Endothelial cell of coronary artery (primary cell): ENCODE measurements around the gene COL6A2. TPM values are rescaled to one million over a fixed set of nuclear protein-coding genes. Genes with fewer than 3 reads are reported as not detected.

Experiments
- total RNA-seq: library from RNA; depleted of rRNA; stranded (reverse); fragments of >200 nt; gene quantifications from 2 replicates; pipeline ENCODE4 v1.2.3, GENCODE V29; 2014

COL6A2 gene
- 1.1 and 69.6 TPM in 2 replicates for total RNA-seq

GRCh38 chr21:46097336-46098293 is at the start of gene COL6A2:
COL6A2 (plus strand) TSS chr21:46098112.

DNA sequence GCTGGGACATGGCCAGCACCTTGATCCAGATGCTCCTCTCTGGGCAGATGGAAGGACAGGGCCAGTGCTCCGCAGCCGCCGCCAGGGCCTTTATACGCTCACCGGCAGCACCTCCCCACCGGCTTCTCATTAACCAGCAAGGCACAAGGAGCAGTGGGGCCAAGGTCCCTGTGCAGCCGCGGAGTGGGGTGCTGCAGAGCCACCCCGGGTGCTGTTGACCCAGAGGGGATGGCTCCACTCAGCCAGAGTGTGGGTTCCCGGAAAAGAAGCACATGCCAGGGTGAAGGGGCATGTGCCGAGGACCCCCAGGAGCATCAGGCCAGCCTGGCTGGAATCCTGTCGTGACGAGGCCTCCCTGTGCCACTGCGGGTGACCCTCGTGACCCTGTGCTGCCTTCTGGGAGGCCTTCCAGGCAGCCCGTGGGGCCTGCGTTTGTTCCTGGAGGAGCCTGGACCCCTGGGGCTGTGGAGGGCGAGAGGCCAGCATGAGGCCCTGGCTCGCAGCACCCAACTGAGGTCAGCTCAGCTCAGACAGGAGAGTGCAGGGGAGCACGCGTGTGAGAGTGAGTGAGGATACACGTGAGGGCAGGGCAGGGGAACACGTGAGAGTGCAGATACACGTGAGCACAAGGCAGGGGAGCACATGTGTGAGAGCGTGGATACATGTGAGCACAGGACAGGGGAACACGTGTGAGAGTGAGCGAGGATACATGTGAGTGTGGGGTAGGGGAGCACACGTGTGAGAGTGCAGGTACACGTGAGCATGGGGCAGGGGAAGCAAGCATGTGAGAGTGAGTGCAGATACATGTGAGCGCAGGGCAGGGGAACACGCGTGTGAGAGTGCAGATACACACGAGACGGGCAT is 57.8 kb downstream of the COL6A2 start, which contains the start of gene FTCD:
FTCD (minus strand) TSS at position 66 of the 864 bp plus-strand sequence; CDS start at position 10, 56 bp downstream.

Other genes starting within 250 kb of the COL6A2 start
- 12.8 and 55.0 TPM in 2 replicates for gene COL6A1, start 116.3 kb upstream of the COL6A2 start, total RNA-seq
- 0.09 and 0.18 TPM in 2 replicates for gene FTCD, start 57.5 kb downstream of the COL6A2 start, total RNA-seq
- 4.0 and 6.7 TPM in 2 replicates for gene SPATC1L, start 86.3 kb downstream of the COL6A2 start, total RNA-seq
- 32.6 and 34.8 TPM in 2 replicates for gene LSS, start 130.7 kb downstream of the COL6A2 start, total RNA-seq
- 66.5 and 76.3 TPM in 2 replicates for gene MCM3AP, start 187.5 kb downstream of the COL6A2 start, total RNA-seq
- 4.6 and 10.8 TPM in 2 replicates for gene YBEY, start 188.2 kb downstream of the COL6A2 start, total RNA-seq
- gene C21orf58, start 225.8 kb downstream of the COL6A2 start, total RNA-seq = 2.8 and 3.7 TPM in 2 replicates
- gene PCNT, start 226.0 kb downstream of the COL6A2 start, total RNA-seq = 20.6 and 24.3 TPM in 2 replicates